ENCODE measurements around the gene LSM10. TPM values are rescaled to one million over a fixed set of nuclear protein-coding genes. Genes with fewer than 3 reads are reported as not detected.
A peak's percentile ranks its signal among the peaks of the same experiment; 100 is the strongest.

The LSM10 gene
- total RNA-seq, 2 experiments from 2014 or later = 64.1 to 66.8 TPM

DNA sequence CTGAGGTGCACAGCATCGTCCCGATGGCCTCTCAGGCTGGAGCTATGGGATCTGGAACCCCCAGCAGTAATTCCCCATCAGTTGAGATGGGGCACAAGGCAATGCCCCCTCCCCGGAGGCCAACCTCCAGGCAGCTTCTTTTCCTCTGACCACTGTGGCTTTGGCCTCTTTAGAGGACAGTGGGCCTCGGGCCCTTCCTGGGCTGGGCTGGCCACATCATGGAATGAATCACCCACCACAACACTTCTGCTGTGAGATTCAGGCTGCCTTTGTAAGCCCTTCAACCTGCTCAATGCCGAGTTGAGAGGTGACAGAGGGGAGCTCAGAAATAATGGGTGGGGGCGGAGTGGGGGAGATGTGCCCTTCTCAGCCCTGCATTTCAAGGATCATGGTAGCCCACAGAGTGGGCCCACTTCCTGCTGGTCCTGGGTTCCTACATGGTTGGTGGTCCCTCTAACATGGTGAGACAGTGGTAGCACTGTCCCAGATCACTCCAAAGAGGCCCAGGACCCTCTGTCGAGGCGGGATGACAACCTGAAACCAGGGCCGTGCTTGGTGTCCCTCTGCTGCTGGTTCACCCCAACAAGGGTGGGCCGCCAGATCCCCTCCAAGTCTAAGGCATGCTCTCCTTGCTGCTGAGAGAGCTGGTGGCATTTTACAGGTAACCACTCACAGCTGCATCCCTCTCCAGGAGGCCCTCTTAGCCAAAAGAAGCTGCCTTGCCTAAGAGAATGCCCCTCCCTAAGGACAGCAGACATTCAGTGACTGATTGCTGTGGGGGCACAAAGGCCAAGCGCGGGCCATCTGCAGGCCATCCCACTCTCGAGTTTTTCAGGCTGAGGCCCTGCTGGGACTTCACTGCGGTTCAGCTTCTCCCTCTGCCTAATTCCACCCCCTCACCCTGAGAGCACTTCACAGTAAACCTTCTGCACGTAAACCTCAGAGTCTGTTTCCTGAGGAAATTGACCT is 44.5 kb downstream of the LSM10 start:
- Mint-ChIP-seq H3K27me3 (no peaks in the 10 kb centered on the region), H3K9me3 (no peaks in the 10 kb centered on the region), H3K4me1 (peaks cover 27% of the 10 kb centered on the region), H3K4me3 (no peak overlapping the region), H3K27ac (no peak overlapping the region), H3K36me3 (peaks cover 16% of the 10 kb centered on the region)
- no peak for DNase-seq

DNA sequence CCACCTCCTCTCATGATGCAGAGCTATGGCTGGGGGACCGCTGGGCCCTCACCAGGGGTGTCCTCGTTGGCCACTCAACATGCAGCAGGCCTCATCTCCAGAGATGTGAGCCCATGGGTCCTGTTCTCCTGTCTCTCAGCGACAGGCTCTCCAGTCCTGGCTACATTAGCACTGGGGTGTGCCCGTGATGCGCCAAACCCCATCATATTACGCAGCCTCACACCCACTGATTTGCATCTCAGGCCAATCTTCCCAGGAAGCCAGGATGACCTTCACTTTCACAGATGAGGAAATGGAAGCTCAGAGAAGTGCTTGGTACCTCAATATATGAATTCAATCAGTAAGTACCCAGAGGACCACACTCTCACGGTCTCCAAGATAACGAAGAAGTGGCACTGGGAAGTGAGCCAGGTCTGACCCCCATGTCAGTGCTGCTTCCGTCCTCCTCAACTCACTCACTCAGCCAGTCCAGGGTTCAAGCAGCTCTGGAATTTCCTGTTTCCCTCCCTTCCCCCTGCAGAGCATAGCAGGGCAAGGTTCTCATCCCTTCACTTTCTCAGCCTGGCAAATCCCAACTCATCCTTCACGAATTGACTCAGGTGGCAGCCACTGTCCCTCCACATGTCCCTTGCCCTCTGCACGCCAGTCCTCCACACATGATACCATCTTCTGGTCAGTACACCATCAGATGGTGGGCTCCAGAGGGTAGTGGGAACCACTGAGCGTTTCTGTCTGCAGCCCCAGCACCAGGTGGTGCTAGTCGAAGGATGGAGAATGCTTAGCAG is 45.4 kb downstream of the LSM10 start:
- no peaks in the 10 kb centered on the region for H3K27me3 Mint-ChIP-seq
- peaks cover 23% of the 10 kb centered on the region for H3K4me1 Mint-ChIP-seq
- no peak overlapping the region for H3K27ac Mint-ChIP-seq
- H3K36me3 Mint-ChIP-seq = peaks cover 15% of the 10 kb centered on the region
- no peaks in the 10 kb centered on the region for H3K9me3 Mint-ChIP-seq
- no peak overlapping the region for H3K4me3 Mint-ChIP-seq
- no peak for DNase-seq

DNA sequence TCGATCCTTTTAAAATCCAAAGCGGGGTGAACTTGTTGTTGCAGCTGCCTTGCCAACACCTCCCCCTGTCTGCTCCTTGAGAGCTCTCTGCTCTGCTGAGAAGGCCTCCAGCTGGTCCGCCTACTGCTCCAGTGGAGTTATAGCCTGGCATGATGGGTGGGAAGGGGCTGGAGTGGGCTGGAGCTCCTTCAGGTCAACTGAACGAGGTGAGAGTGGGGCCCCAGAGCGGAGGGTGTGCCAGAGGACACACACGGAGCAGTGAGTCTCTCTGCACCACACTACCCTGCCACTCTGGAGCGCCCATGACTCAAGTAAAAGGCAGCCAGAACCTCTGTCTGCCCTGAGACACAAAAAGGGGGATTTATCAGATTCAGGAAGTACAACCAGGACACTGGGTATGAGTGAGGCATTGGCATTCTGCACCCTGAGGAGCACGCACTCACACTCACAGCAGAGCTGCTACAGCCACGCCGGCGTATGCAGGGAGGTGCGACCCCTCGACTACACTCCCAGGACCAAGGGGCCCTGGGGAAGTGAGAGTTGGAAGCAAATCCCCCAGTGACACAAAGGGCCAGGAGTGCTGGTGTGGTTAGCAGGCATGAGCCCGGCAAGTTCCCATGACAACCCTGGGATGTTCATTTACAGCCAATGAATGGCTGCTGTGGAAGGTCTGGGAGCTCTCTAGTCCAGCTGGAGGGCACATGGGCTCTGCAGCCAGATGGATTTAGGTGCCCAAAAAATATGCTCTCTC is 46.3 kb downstream of the LSM10 start:
- no peak for DNase-seq
- Mint-ChIP-seq H3K27ac (peak overlapping the region; percentile 79), H3K4me3 (no peak overlapping the region), H3K9me3 (no peaks in the 10 kb centered on the region), H3K4me1 (peaks cover 23% of the 10 kb centered on the region), H3K36me3 (peaks cover 15% of the 10 kb centered on the region), H3K27me3 (no peaks in the 10 kb centered on the region)

DNA sequence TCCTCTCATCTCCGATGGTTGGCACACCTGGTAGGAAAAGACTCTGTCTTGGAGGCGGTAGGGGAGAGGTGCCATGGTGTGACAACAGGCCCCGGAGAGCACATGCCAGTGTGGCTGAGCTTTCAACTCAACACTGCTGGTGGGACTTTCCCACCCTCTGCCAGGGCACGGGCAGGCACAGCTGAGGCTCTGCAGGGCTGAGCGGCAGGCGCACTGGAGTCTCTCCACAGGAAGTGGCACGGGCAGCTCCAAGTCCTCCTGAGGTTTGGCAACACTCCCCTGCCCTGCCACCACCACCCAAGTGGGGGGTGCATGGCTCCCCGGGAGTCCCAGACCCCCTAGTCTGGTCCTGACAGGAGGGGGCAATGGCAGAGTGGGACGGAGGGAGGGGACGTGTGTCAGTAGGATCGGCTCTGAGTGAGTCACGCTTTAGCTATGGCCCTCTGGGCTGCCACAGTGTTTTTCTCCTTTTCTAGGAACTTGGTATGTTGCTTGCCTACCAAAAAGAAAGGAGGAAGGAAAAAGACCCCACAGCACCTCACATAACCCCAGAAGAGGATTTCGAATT is 47.0 kb downstream of the LSM10 start:
- no peaks in the 10 kb centered on the region for H3K9me3 Mint-ChIP-seq
- peaks cover 15% of the 10 kb centered on the region for H3K36me3 Mint-ChIP-seq
- H3K27me3 Mint-ChIP-seq = no peaks in the 10 kb centered on the region
- peak overlapping the region; percentile 11 for H3K27ac Mint-ChIP-seq
- peak overlapping the region; percentile 5 for H3K4me3 Mint-ChIP-seq
- DNase-seq = peak; percentile 48
- peaks cover 23% of the 10 kb centered on the region for H3K4me1 Mint-ChIP-seq

DNA sequence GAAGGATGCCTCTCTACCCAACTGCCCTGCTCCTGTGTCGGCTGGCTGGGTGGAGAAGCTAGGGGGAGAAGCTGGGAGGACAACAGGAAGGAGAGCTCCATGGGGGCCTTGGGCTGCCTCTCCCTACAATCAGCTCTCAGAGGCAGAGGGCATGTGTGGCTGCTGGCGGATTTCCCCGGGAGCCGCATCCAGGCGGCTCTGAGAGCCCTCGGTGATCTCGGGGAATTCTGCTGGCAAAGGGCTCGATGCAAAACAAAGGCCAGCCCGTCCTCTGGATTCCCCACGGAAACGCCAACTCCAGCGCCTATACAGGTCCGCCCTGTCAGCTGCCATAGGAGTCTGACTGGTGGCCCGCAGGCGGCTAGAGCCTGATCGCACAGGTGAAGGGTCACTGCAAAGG is 47.9 kb downstream of the LSM10 start:
- H3K4me1 Mint-ChIP-seq = peaks cover 23% of the 10 kb centered on the region

DNA sequence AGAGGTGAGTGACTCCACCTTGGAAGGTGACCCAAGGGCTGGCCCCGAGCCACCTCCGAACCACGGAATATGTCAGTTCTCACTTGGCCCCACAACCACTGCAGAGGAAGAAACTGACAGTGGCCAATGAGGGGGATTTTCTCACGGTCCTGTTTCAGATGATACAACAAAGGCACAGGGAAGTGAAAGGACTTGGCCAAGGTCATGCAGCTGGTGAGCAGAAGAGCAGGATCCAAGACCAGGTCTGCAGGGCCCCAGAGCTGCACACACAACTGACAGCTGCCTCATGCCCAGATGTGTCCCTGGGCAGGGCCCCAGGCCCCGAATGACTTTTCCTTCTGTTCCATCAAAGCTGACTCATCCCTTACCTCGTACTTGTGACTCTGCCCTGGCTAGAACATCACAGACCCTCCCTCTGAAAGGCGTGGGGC is 48.5 kb downstream of the LSM10 start:
- peaks cover 11% of the 10 kb centered on the region for H3K36me3 Mint-ChIP-seq
- no peak overlapping the region for H3K27ac Mint-ChIP-seq
- DNase-seq = no peak
- no peaks in the 10 kb centered on the region for H3K9me3 Mint-ChIP-seq
- H3K27me3 Mint-ChIP-seq = no peaks in the 10 kb centered on the region
- no peak overlapping the region for H3K4me3 Mint-ChIP-seq
- H3K4me1 Mint-ChIP-seq = peaks cover 23% of the 10 kb centered on the region

More for the DNA sequence above, 47.9 kb downstream of the LSM10 start:
- Mint-ChIP-seq H3K9me3 (no peaks in the 10 kb centered on the region), H3K36me3 (peaks cover 13% of the 10 kb centered on the region), H3K4me3 (no peak overlapping the region), H3K27me3 (no peaks in the 10 kb centered on the region), H3K27ac (no peak overlapping the region)
- no peak for DNase-seq

DNA sequence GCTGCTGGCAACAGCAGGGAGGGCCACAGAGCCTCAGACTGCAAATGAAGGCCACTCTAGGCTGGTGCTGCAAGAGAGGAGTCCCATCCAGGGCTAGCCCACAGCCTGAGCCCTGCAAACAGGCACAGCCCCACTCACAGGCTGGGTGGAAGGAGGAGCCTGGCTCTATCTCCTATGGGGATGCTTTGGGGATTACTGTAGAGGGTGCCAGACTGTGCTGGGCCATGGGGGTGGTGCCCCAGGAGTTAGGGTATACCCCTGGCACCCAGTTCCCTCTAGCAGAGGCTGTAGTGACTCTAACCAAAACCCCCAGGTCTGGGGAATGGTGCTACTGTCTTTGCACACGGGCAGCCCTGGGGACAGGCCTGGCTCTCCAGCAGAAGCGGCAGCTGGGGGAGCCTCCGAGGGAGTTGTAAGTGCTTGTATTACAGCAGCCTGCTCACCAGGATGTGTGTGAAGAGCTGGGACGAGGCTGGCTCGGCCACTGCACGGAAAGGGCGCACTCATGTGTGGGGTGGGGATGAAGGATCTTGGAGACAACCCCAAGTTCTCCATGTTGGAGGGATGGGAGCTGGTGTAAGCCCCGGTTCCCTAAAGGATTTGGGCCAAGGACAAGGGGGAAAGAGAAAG is 50.9 kb downstream of the LSM10 start:
- Mint-ChIP-seq H3K36me3 (peaks cover 8% of the 10 kb centered on the region), H3K27me3 (no peaks in the 10 kb centered on the region), H3K27ac (peak overlapping the region; percentile 14), H3K4me1 (peaks cover 28% of the 10 kb centered on the region), H3K9me3 (no peaks in the 10 kb centered on the region), H3K4me3 (no peak overlapping the region)
- DNase-seq = no peak

DNA sequence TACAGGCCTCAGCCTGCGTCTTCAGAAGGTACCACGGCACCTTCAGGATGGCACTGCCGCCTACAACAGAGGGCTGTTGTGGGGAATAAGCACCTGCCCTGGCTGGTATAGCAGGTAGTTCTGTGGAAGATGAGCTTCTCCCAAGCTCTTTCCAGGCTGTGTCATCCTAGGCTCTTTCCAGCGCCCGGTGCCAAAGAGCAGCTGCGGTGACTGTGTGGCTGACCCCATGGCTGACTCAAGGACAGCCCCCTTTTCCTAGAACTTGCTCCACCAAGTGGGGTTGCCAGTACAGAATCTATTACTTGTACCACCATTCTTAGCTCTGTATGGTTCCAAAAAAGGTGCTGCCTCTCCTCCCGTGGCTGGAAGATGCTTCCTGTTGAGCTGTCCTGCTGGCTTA is 52.4 kb downstream of the LSM10 start:
- H3K36me3 Mint-ChIP-seq = peaks cover 10% of the 10 kb centered on the region
- DNase-seq = no peak
- H3K27me3 Mint-ChIP-seq = no peaks in the 10 kb centered on the region
- peaks cover 13% of the 10 kb centered on the region for H3K4me1 Mint-ChIP-seq
- H3K9me3 Mint-ChIP-seq = no peaks in the 10 kb centered on the region
- H3K27ac Mint-ChIP-seq = no peak overlapping the region
- no peak overlapping the region for H3K4me3 Mint-ChIP-seq

DNA sequence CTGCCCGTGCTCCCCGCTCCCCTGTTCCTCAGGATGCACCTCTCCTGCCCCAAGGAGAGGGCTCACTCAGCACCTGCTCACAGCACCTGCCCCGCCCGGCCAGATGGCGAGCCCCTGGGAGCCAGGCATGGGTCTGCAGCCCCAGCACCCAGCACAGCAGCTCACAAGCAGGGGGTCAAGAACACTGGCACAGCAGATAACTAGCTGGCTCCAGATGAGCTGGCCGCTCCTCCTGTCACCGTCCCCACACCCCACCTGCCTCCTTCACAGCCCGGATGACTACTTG is 53.4 kb downstream of the LSM10 start:
- Mint-ChIP-seq H3K4me3 (no peak overlapping the region), H3K9me3 (no peaks in the 10 kb centered on the region), H3K36me3 (peaks cover 11% of the 10 kb centered on the region), H3K4me1 (peaks cover 9% of the 10 kb centered on the region), H3K27me3 (no peaks in the 10 kb centered on the region), H3K27ac (no peak overlapping the region)
- DNase-seq = no peak

DNA sequence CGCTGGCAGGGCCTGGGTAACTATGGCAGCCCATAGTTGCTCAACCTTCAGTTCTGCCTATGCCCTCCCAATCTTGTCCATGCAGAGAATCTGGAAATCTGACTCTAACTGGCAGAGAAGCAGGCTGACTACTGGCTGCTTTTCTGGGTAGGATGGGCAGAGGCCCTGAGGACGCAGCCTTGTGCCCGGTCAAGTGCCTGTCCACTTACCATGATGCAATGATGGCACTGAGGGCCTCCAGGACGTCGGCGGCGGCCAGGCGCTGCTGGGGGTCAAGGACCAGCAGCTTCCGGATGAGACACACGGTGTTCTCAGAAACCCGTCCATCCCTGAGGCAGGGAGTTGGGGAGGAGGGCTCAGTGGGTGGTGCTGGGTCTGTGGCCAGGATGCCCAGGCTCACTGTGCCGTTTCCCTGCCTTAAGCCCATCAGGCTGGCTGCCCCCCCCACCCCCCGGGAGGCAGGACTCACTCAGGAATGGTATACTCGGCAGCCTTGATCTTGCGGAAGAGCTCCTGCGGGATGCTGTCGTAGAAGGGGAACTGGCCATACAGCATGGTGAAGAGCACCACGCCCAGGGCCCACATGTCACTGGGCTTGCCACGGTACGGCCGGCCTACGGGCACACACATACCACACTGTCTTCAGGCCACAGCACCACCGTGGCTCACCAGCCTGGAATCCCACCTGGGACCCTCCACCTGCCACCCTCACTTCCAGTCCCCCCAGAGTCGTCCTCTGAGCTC is 53.9 kb downstream of the LSM10 start:
- no peak for DNase-seq
- Mint-ChIP-seq H3K27me3 (no peaks in the 10 kb centered on the region), H3K36me3 (peaks cover 11% of the 10 kb centered on the region), H3K4me1 (peaks cover 6% of the 10 kb centered on the region), H3K27ac (no peak overlapping the region), H3K9me3 (no peaks in the 10 kb centered on the region), H3K4me3 (no peak overlapping the region)

Other genes starting within 250 kb of the LSM10 start
- gene TRAPPC3, start 248.4 kb downstream of the LSM10 start, total RNA-seq = 10 to 100 TPM; 58.0 to 59.4 TPM
- gene MAP7D1, start 241.7 kb downstream of the LSM10 start, total RNA-seq = 100 to 1,000 TPM; 158 to 168 TPM
- gene THRAP3, start 173.5 kb downstream of the LSM10 start, total RNA-seq = 100 to 1,000 TPM; 159 TPM
- gene SH3D21, start 91.5 kb downstream of the LSM10 start, total RNA-seq = 1 to 10 TPM; 9.3 to 9.4 TPM
- gene EVA1B, start 74.3 kb downstream of the LSM10 start, total RNA-seq = 1 to 10 TPM; 5.3 to 6.3 TPM
- 10 to 100 TPM; 43.1 to 51.5 TPM for gene STK40, start 12.0 kb downstream of the LSM10 start, total RNA-seq
- gene OSCP1, start 52.5 kb upstream of the LSM10 start, total RNA-seq = 1 to 10 TPM; 2.4 to 2.7 TPM
- gene MRPS15, start 66.5 kb upstream of the LSM10 start, total RNA-seq = 100 to 1,000 TPM; 137 to 149 TPM
- under 1 TPM; 0.04 to 0.06 TPM for gene CSF3R, start 85.0 kb upstream of the LSM10 start, total RNA-seq

Data from activated naive CD8-positive, alpha-beta T cell treated with anti-CD3 and anti-CD28 coated beads for 36 hours (primary cell).